WTC11 (cell line): ENCODE results near the gene CRIP1.

Source experiments
- ESRRA ChIP-seq: sonication (generic); formaldehyde crosslinking; IDR thresholded peaks from 2 replicates; pipeline ENCODE4 v1.8.1; 2022; ENCODE audit warnings: mild to moderate bottlenecking, missing genetic modification reagents, borderline replicate concordance
- FOXP1 ChIP-seq: sonication (generic); formaldehyde crosslinking; IDR thresholded peaks from 2 replicates; pipeline ENCODE4 v1.8.0; 2022; ENCODE audit warnings: missing genetic modification reagents, mild to moderate bottlenecking, moderate library complexity, borderline replicate concordance
- IRF2 ChIP-seq: sonication (generic); formaldehyde crosslinking; IDR thresholded peaks from 2 replicates; pipeline ENCODE4 v1.8.0; 2022; ENCODE audit warnings: low read depth, missing genetic modification reagents, borderline replicate concordance
- TEAD4 ChIP-seq: sonication (generic); formaldehyde crosslinking; IDR thresholded peaks from 2 replicates; pipeline ENCODE4 v1.8.0; 2022; ENCODE audit warnings: mild to moderate bottlenecking, missing genetic modification reagents
- TF ChIP-seq, protein P1 (sequence below): fragments of 200-600 bp; IDR thresholded peaks from 2 replicates; pipeline ENCODE4 v1.8.0; 2022; ENCODE audit warnings: antibody characterized with exemption
- TF ChIP-seq, protein P2 (sequence below): sonication (generic); formaldehyde crosslinking; IDR thresholded peaks from 2 replicates; pipeline ENCODE4 v1.8.0; 2022; ENCODE audit warnings: missing genetic modification reagents
- TF ChIP-seq, protein P3 (sequence below): sonication (generic); formaldehyde crosslinking; IDR thresholded peaks from 2 replicates; pipeline ENCODE4 v1.8.0; 2022; ENCODE audit warnings: mild to moderate bottlenecking, missing genetic modification reagents
- TF ChIP-seq, protein P4 (sequence below): sonication (generic); formaldehyde crosslinking; IDR thresholded peaks from 2 replicates; pipeline ENCODE4 v1.8.1; 2022; ENCODE audit warnings: missing genetic modification reagents, borderline replicate concordance

DNA sequence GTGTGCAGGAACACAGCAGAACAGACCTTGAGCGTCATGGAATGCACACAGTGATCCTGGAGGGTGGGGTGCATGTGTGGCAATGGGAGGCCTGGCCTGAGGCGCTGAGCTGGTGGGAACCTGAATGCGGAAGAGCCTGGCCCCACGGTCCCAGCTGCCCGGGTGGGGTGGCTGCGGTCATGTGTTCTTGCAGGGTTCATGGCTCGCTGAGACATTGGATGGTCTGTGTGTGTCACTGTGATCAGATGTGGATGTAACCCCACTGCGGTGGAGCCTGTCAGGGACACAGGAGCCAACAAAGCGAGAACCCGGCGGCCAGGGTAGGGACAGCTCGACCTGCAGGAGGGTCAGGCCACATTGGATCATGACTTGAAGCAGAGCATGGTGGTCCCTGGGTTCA, 43.9 kb upstream of the CRIP1 start:
- TF ChIP-seq, protein P1, sequence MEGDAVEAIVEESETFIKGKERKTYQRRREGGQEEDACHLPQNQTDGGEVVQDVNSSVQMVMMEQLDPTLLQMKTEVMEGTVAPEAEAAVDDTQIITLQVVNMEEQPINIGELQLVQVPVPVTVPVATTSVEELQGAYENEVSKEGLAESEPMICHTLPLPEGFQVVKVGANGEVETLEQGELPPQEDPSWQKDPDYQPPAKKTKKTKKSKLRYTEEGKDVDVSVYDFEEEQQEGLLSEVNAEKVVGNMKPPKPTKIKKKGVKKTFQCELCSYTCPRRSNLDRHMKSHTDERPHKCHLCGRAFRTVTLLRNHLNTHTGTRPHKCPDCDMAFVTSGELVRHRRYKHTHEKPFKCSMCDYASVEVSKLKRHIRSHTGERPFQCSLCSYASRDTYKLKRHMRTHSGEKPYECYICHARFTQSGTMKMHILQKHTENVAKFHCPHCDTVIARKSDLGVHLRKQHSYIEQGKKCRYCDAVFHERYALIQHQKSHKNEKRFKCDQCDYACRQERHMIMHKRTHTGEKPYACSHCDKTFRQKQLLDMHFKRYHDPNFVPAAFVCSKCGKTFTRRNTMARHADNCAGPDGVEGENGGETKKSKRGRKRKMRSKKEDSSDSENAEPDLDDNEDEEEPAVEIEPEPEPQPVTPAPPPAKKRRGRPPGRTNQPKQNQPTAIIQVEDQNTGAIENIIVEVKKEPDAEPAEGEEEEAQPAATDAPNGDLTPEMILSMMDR, result no peak
- TF ChIP-seq ESRRA (CRISPR knock-in tag) (no peak), IRF2 (no peak), TEAD4 (CRISPR knock-in tag) (no peak), FOXP1 (CRISPR knock-in tag) (no peak)
- TF ChIP-seq, protein P2, sequence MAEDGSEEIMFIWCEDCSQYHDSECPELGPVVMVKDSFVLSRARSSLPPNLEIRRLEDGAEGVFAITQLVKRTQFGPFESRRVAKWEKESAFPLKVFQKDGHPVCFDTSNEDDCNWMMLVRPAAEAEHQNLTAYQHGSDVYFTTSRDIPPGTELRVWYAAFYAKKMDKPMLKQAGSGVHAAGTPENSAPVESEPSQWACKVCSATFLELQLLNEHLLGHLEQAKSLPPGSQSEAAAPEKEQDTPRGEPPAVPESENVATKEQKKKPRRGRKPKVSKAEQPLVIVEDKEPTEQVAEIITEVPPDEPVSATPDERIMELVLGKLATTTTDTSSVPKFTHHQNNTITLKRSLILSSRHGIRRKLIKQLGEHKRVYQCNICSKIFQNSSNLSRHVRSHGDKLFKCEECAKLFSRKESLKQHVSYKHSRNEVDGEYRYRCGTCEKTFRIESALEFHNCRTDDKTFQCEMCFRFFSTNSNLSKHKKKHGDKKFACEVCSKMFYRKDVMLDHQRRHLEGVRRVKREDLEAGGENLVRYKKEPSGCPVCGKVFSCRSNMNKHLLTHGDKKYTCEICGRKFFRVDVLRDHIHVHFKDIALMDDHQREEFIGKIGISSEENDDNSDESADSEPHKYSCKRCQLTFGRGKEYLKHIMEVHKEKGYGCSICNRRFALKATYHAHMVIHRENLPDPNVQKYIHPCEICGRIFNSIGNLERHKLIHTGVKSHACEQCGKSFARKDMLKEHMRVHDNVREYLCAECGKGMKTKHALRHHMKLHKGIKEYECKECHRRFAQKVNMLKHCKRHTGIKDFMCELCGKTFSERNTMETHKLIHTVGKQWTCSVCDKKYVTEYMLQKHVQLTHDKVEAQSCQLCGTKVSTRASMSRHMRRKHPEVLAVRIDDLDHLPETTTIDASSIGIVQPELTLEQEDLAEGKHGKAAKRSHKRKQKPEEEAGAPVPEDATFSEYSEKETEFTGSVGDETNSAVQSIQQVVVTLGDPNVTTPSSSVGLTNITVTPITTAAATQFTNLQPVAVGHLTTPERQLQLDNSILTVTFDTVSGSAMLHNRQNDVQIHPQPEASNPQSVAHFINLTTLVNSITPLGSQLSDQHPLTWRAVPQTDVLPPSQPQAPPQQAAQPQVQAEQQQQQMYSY (CRISPR knock-in tag), result no peak
- TF ChIP-seq, protein P3, sequence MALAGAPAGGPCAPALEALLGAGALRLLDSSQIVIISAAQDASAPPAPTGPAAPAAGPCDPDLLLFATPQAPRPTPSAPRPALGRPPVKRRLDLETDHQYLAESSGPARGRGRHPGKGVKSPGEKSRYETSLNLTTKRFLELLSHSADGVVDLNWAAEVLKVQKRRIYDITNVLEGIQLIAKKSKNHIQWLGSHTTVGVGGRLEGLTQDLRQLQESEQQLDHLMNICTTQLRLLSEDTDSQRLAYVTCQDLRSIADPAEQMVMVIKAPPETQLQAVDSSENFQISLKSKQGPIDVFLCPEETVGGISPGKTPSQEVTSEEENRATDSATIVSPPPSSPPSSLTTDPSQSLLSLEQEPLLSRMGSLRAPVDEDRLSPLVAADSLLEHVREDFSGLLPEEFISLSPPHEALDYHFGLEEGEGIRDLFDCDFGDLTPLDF, result no peak
- TF ChIP-seq, protein P4, sequence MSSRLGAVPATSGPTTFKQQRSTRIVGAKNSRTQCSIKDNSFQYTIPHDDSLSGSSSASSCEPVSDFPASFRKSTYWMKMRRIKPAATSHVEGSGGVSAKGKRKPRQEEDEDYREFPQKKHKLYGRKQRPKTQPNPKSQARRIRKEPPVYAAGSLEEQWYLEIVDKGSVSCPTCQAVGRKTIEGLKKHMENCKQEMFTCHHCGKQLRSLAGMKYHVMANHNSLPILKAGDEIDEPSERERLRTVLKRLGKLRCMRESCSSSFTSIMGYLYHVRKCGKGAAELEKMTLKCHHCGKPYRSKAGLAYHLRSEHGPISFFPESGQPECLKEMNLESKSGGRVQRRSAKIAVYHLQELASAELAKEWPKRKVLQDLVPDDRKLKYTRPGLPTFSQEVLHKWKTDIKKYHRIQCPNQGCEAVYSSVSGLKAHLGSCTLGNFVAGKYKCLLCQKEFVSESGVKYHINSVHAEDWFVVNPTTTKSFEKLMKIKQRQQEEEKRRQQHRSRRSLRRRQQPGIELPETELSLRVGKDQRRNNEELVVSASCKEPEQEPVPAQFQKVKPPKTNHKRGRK (CRISPR knock-in tag), result no peak
